Large intestine (tissue), 3 donors: ENCODE measurements around the gene IFT57. TPM values are rescaled to one million over a fixed set of nuclear protein-coding genes. Genes with fewer than 3 reads are reported as not detected.
A peak's percentile ranks its signal among the peaks of the same experiment; 100 is the strongest.

ENCODE experiments used
- DNase-seq, 2 donors: peaks; one replicate each; pipeline versions ENCODE4 v3.0.0 to v3.0.0-alpha.2; 2013
- H3K27ac ChIP-seq: one replicate; pipeline ENCODE4 v1.5.1; 2013; ENCODE audit warnings: low read length
- H3K27me3 ChIP-seq: 2 replicates; pipeline ENCODE4 v1.6.1; 2013; ENCODE audit warnings: low read length; ENCODE audit not compliant: control insufficient read depth, insufficient read depth
- H3K36me3 ChIP-seq: 2 replicates; pipeline ENCODE4 v1.6.1; 2013; ENCODE audit warnings: low read length; ENCODE audit not compliant: control insufficient read depth, insufficient read depth
- H3K4me1 ChIP-seq: one replicate; pipeline ENCODE4 v1.6.1; 2013; ENCODE audit warnings: low read length; ENCODE audit not compliant: control insufficient read depth, insufficient read depth
- H3K4me3 ChIP-seq: one replicate; pipeline ENCODE4 v1.5.1; 2013; ENCODE audit warnings: low read length
- H3K9me3 ChIP-seq: one replicate; pipeline ENCODE4 v1.6.1; 2013; ENCODE audit warnings: mild to moderate bottlenecking, low read depth, low read length, moderate library complexity; ENCODE audit not compliant: control insufficient read depth
- WGBS: methylation state at CpG from one replicate; pipeline ENCODE4 v1.1.5; 2013; ENCODE audit warnings: low lambda C conversion rate; ENCODE audit not compliant: insufficient coverage; 5-methylcytosine and 5-hydroxymethylcytosine counted together
- polyA plus RNA-seq: library from polyadenylated mRNA; unstranded; fragments of 120-200 nt; gene quantifications from one replicate; pipeline ENCODE4 v1.2.1, GENCODE V29; 2013

IFT57 gene
- polyA plus RNA-seq, 1 donor = 31.3 TPM

- Histone ChIP-seq H3K4me1 (peaks cover 13% of the 10 kb centered on the region), H3K9me3 (no peaks in the 10 kb centered on the region), H3K27ac (no peak overlapping the region), H3K36me3 (no peaks in the 10 kb centered on the region), H3K27me3 (no peaks in the 10 kb centered on the region), H3K4me3 (no peak overlapping the region)
- no peak for DNase-seq
- WGBS = 100% methylated on average over 3 of the region's 4 CpGs
These were observed 30.8 kb downstream of the IFT57 start for GRCh38 chr3:108191394-108191793.

- no peaks in the 10 kb centered on the region for H3K9me3 ChIP-seq
- peaks cover 13% of the 10 kb centered on the region for H3K4me1 ChIP-seq
- H3K27me3 ChIP-seq = no peaks in the 10 kb centered on the region
- no peaks in the 10 kb centered on the region for H3K36me3 ChIP-seq
- no CpG with 5 or more reads among the region's 3 CpGs for WGBS
- no peak overlapping the region for H3K4me3 ChIP-seq
- no peak for DNase-seq
- no peak overlapping the region for H3K27ac ChIP-seq
These were observed 31.9 kb downstream of the IFT57 start for GRCh38 chr3:108190346-108190745.

GRCh38 chr3:108189440-108189839, 32.8 kb downstream of the IFT57 start:
- Histone ChIP-seq H3K27me3 (no peaks in the 10 kb centered on the region), H3K4me3 (no peak overlapping the region), H3K9me3 (no peaks in the 10 kb centered on the region), H3K4me1 (peaks cover 13% of the 10 kb centered on the region), H3K36me3 (no peaks in the 10 kb centered on the region), H3K27ac (peak overlapping the region; percentile 82)
- peak; percentile 12 to 51 for DNase-seq
- WGBS = 0% methylated on average over 2 of the region's 3 CpGs

GRCh38 chr3:108185536-108185935, 36.7 kb downstream of the IFT57 start:
- no CpG with 5 or more reads among the region's 6 CpGs for WGBS
- H3K4me3 ChIP-seq = no peak overlapping the region
- H3K27me3 ChIP-seq = no peaks in the 10 kb centered on the region
- no peaks in the 10 kb centered on the region for H3K36me3 ChIP-seq
- no peak overlapping the region for H3K27ac ChIP-seq
- no peak for DNase-seq
- H3K9me3 ChIP-seq = no peaks in the 10 kb centered on the region
- peaks cover 13% of the 10 kb centered on the region for H3K4me1 ChIP-seq

- H3K27ac ChIP-seq = no peak overlapping the region
- DNase-seq = no peak
- peaks cover 7% of the 10 kb centered on the region for H3K4me1 ChIP-seq
- no peaks in the 10 kb centered on the region for H3K27me3 ChIP-seq
- WGBS = 100% methylated on average over 2 of the region's 3 CpGs
- H3K9me3 ChIP-seq = no peaks in the 10 kb centered on the region
- no peak overlapping the region for H3K4me3 ChIP-seq
- H3K36me3 ChIP-seq = no peaks in the 10 kb centered on the region
These were observed 37.4 kb downstream of the IFT57 start for GRCh38 chr3:108184824-108185223.

GRCh38 chr3:108183971-108184370, 38.3 kb downstream of the IFT57 start:
- Histone ChIP-seq H3K4me1 (no peaks in the 10 kb centered on the region), H3K9me3 (no peaks in the 10 kb centered on the region), H3K27me3 (no peaks in the 10 kb centered on the region), H3K36me3 (no peaks in the 10 kb centered on the region), H3K4me3 (no peak overlapping the region), H3K27ac (no peak overlapping the region)
- 100% methylated on average over 1 of the region's 2 CpGs for WGBS
- no peak for DNase-seq

- H3K9me3 ChIP-seq = no peaks in the 10 kb centered on the region
- no CpG with 5 or more reads among the region's 1 CpG for WGBS
- no peak overlapping the region for H3K27ac ChIP-seq
- no peaks in the 10 kb centered on the region for H3K36me3 ChIP-seq
- H3K4me1 ChIP-seq = no peaks in the 10 kb centered on the region
- no peaks in the 10 kb centered on the region for H3K27me3 ChIP-seq
- DNase-seq = no peak
- H3K4me3 ChIP-seq = no peak overlapping the region
These were observed 39.0 kb downstream of the IFT57 start for GRCh38 chr3:108183181-108183580.

- H3K27me3 ChIP-seq = no peaks in the 10 kb centered on the region
- WGBS = no CpG with 5 or more reads among the region's 1 CpG
- no peak overlapping the region for H3K4me3 ChIP-seq
- no peaks in the 10 kb centered on the region for H3K9me3 ChIP-seq
- no peak for DNase-seq
- no peaks in the 10 kb centered on the region for H3K36me3 ChIP-seq
- H3K27ac ChIP-seq = no peak overlapping the region
- H3K4me1 ChIP-seq = no peaks in the 10 kb centered on the region
These were observed 39.9 kb downstream of the IFT57 start for GRCh38 chr3:108182339-108182738.

- Histone ChIP-seq H3K27me3 (no peaks in the 10 kb centered on the region), H3K9me3 (no peaks in the 10 kb centered on the region), H3K4me3 (no peak overlapping the region), H3K27ac (no peak overlapping the region), H3K4me1 (no peaks in the 10 kb centered on the region), H3K36me3 (no peaks in the 10 kb centered on the region)
- no peak for DNase-seq
- no CpG with 5 or more reads among the region's 1 CpG for WGBS
These were observed 41.1 kb downstream of the IFT57 start for GRCh38 chr3:108181172-108181571.

- no peak for DNase-seq
- H3K36me3 ChIP-seq = no peaks in the 10 kb centered on the region
- H3K9me3 ChIP-seq = no peaks in the 10 kb centered on the region
- WGBS = no CpG with 5 or more reads among the region's 1 CpG
- no peaks in the 10 kb centered on the region for H3K27me3 ChIP-seq
- H3K4me1 ChIP-seq = no peaks in the 10 kb centered on the region
- no peak overlapping the region for H3K4me3 ChIP-seq
- no peak overlapping the region for H3K27ac ChIP-seq
These were observed 42.0 kb downstream of the IFT57 start for GRCh38 chr3:108180194-108180593.

- H3K4me3 ChIP-seq = no peak overlapping the region
- no CpG with 5 or more reads among the region's 1 CpG for WGBS
- no peak for DNase-seq
- H3K36me3 ChIP-seq = no peaks in the 10 kb centered on the region
- no peaks in the 10 kb centered on the region for H3K9me3 ChIP-seq
- H3K27me3 ChIP-seq = no peaks in the 10 kb centered on the region
- no peaks in the 10 kb centered on the region for H3K4me1 ChIP-seq
- H3K27ac ChIP-seq = no peak overlapping the region
These were observed 43.5 kb downstream of the IFT57 start for GRCh38 chr3:108178676-108179075.
